GM21529 (cell line): ENCODE results near the gene SKOR1.

Experiments used
- ATAC-seq: cut with Tn5 transposase; IDR thresholded peaks from one replicate; pipeline ENCODE4 v1.9.1; 2021; ENCODE audit not compliant: unreplicated experiment

Gene SKOR1

DNA sequence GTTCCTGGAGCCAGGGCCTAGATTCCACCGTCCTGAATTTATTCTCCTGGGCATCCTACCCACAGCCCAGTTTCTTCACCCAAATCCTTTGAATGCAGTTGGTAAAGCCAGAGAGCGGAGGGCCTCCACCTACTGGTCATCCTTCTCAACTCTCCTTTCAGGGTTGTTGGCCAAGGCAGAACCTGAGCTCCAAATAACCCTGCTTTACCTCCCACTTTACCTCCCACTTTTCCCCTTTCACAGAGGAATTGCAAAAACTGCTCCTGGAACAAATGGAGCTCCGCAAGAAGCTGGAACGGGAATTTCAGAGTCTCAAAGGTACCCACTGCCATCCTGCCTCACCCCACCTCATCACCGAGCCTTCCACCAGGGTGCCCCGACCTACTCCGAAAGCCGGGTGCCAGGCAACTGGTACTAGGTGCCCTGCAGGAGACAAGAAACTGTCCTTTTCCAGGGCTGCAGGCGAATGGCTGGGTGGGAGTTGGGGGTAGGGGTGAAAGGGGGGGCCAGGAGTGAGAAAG is 6.8 kb downstream of the SKOR1 start:
- no peak for ATAC-seq

DNA sequence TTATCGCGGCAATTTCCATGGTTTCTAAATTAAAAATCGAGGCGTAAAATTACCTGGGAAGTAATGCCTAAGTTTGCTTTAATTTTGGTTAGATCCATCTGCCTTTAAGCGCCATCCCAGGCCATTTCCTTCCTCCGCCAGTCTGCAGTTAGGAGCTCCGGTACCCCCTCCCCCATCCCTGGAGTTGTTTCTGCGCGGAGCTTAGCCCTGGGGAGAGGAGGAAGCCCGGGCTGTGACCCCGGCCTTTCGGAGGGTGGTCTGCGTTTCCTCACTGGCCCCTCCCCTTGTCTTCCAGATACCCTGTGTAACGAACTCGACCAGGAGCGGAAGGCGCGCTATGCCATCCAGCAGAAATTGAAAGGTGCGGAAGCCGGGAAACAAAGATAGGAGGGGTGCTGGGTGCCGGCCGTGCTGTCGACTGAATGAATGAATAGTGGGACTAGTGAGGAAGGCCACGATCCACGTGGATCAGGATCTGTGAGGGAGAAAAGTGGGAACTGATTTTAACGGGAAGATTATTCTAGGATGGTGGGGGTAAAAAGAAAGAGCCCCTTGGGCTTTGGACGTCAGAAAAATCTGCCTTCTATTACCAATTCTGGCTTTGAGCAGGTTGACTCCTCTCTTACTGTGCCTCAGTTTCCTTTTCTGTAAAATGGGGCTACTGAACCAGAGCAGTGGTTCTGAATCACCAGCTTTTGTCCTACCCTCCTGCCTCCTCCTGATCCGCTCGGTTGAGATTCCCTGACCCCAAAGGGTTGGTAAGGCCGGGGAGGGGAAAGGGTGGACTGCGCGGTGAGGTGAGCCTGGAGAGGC is 7.8 kb downstream of the SKOR1 start:
- no peak for ATAC-seq

DNA sequence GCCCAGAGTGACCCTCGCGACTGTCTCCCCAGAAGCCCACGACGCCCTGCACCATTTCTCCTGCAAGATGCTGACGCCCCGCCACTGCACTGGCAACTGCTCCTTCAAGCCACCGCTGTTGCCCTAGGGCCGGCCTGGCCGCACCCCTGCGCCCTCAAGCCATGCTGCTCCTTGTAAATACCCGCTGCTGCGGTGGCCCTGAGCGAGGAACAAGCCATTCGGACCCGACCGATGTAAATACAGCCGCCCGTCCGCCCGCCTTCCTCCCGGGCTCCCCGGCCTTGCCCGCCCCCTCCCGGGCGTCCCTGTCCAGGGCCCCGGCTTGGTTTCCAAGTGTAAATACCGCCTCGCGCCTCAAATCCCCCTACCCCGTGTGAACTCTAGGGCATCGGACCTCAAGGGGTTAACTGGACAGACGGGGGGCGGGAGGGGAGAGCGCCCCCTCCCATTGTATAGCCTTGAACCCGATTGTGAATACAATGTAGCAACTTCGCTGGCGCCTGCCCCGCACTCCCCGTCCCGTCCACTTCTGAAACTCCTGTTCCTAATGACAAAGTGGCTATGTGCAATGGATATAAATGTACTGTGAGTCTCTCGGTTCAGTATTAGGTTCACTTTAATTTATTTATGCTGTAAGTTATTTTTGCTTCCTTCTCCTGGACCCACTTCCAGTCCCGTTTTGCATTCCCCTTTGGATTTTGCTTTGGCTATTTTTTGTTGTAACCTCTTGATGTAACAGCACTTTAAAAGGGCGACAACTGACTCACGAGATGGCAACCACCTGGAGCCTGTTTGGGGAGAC is 8.6 kb downstream of the SKOR1 start:
- no peak for ATAC-seq

DNA sequence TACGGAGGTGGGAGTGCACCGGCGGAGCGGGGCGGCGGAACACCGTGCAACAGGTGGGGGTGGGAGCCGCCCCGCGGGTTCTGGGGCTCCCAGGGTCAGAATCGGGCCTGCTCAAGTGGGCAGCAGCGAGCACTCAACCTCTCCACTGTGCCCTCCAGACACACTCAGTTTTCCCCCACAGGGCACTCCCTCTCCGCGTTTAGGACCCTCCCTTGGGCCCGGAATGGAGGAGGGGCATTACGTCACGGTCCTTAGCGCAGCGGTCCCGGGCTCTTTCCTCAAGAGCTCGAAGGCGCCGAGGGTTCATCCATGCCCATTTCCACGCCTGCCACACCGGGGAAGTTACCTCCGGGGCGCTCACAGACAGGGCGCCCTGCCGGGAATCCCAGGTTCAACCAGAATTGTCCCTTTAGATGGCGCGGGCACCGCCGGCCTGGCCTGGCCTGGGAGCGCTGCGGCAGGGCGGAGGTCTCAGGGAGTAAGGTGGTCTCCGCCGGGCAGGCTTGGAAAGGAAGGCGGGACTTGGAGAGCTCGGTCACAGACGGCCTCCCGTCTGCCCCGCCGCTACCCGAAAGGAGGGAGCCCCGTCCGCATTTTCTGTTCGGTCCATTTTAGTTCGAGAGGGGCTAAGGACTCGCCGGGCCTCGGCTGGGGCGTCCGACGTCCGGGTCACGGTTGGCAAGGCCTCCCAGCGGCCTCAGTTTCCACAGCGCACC is 9.4 kb downstream of the SKOR1 start:
- ATAC-seq = no peak

DNA sequence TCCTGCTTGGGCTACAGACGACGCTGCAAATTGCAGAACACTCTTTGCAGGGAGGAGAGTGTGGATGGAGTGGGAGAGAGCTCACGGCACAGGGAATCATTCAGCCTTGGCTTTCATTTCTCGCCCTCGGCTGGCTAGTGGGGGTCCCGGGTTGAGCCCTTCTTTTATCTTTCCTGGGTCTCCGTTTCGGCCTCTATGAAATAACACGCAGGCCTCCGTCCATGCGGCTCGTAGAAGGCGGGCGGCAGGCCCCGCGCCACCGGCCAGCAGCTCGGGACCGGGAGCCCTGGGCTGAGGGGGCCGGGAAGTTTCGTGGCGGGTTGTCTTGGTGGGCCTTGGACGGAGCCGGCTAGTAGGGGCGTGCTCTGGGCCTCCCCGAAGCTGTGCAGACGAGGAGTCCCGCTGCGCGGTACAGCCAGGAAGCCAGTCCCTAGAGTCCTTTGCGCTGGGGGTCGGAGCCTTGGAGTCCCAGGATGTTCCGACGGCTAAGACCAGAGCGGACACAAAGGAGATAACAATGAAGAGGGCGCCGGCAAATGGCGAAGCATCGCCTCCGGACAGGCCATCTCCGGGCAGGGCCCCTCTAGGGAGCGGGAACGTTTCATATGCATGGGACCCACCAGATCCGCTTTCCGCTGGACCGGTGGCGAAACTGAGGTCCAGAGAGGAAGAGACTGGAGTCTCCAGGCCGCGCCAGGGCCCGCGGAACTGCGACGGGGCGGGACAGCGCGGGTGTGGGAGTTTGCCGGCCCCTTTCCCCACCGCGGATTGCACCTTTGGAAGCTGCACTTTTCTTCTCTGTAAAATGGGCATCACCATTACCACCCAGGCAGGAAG is 10.2 kb downstream of the SKOR1 start:
- ATAC-seq = no peak

DNA sequence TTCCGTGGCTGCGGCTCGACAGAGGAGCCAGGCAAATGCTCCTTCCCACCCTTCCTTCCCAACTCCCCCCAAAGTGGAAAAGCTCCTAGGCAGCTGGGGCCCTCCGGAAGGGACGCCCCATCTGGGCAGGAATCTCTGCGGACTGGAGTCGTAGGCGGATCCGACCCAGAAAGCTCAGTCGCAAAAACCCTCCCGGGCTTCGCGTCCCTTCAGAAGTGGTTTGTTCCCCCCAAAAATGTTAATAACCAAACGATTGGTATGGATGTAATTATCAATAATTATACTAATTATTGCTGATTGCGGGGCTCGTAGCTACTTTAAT is 10.8 kb downstream of the SKOR1 start:
- no peak for ATAC-seq

DNA sequence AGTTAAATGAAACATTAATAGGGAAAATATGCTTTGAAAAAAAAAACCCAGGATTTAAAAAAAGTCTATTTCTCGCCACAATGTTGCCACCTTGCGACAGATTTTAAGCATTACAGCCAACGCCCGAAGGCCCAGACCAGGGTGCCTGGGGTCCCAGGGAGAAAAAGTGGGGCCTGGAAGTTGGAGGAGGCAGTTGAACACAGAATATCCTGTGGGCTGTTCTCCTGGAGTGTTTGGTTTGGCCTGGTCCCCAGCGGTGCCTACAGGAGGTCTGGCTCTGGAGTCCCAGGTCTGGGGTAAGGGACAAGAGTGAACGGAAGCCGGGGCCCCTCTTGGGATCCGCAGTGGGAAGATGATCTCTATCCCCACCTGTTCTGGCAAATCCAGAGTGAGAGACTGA is 11.2 kb downstream of the SKOR1 start:
- no peak for ATAC-seq

DNA sequence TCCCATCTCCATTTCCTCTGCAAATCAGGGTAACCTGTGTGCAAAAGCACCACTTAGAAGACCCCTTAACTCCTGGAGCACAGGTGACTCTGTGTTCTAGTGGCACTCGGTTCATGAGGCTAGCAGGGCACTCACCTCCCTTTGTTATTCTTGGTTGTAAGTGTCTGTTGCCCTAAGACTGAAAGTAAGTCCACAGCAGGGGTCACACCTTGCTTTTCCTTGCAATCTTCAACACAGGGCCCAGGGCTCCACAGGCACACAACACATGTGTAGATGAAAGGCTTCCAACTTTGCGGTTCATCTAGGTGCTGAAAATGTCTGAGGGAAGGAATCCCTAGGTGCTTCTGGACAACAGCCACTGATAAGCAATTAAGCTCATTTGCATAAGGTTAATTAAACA is 11.6 kb downstream of the SKOR1 start:
- no peak for ATAC-seq

DNA sequence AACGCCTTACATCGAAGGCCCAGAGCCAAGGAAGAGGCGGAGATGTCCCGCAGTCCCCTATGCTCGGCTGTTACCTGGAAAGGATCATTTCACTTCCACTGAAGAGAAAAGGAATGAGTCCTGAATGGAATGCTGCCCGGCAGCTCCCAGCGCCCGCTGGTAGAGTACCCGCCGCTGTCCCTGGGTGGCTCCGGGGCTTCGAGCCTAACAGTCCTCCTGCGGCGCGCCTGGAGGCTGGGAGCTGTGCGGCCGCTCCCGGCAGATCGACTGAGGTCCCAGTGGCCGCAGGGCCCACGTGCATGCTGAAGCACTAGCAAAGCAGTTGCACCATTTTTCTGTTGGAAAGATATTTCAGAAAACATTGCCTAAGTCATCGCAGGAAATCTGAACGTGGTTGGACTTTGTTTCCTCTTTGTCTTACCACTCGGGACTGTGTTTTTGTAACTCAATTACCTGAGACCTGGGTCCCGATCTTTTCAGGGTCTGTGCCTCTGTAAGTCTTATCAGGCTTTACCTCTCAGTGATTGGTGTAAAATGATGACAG is 13.6 kb downstream of the SKOR1 start:
- no peak for ATAC-seq

DNA sequence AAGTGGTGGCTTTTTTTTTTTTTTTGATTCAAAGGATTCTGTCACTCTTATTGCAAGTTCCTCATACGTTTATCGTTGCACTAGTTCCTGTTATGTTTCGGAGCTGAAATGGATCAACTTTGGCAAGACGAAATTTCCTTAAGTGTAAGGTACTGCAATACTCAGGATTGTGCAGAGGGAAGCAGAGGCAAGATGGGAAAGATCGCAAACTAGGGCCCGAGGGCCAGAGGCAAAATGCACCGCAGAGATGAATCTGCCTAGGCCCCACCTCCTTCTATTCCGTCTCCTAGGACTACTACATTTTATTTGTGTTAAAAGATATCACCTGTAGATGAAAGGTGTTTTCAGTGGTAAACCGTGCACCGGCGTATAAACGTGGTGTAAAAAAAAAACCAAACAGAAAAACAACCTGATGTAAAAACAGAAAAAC is 14.2 kb downstream of the SKOR1 start:
- ATAC-seq = peak; percentile 7

DNA sequence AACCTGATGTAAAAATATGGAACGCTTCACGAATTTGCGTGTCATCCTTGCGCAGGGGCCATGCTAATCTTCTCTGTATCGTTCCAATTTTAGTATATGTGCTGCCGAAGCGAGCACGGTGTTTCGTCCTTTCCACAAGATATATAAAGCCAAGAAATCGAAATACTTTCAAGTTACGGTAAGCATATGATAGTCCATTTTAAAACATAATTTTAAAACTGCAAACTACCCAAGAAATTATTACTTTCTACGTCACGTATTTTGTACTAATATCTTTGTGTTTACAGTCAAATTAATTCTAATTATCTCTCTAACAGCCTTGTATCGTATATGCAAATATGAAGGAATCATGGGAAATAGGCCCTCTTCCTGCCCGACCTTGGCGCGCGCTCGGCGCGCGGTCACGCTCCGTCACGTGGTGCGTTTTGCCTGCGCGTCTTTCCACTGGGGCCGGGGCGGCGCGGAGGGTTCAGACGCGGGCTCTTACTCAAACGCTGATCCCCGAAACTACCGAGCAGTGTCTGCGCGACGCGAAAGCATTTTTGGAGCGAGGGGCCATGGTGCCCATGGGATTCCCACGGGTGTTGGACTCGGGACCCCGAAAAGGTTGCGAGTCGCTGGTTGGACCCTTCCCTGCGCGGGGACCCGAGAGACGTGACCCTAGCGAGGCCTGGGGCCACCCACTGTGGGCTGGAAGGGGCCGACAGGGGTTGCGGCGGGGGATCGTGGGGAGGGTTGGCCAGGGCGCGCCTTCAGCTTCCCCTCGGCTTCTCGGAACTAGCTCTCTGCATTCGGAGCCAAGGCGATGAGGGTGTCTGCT is 14.8 kb downstream of the SKOR1 start, which contains the start of gene RNU6-1:
Gene RNU6-1 (minus strand): TSS at position 117 of the 820 bp plus-strand sequence.
- ATAC-seq = peak; percentile 76

DNA sequence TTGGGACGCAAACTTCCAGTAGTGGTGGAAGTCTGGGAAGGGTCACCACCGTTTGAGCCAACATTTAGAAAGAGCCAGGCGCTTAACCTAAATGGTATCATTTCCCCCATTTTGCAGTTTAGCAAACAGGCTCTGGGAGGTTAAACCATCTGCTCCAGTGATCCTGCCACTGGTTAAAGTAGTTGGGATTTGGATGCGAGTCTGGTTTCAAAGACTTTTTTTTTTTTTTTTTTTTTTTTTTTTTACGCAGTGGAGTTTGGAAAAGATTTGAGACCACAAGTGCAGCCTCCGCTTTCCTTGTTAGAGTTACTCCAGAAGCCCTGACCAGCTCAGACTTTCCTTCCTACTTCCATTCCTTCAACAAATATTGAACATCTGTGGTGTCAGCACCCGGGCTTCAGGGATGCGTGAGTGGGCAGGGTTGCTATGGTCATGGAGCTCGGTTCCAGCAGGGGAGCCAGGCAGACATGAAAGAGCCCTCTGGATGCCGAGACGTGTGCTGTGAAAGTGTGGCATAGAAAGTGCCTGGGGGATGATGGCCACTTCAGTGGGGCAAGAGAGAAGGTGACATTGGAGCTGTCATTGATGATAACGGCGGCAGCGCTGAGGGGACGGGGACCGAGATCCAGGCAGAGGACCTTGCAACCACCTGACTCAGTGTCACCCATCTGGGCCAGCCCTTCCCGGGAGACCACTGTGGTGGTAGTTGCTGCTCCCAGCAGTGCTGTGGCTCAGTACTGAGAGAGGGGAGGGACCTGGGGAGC is 15.6 kb downstream of the SKOR1 start:
- no peak for ATAC-seq

DNA sequence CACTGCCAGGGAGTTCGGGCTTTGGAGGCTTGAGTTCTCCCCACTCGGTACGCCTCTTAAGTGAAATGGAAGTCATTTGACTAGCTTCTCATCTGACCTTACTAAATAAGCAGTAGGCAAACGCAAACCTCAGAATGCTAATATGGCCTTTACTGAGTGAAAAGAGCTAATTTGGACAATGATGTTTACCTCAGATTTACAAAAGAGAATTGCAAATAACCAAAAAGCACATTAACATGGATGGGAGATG is 16.1 kb downstream of the SKOR1 start:
- ATAC-seq = no peak

DNA sequence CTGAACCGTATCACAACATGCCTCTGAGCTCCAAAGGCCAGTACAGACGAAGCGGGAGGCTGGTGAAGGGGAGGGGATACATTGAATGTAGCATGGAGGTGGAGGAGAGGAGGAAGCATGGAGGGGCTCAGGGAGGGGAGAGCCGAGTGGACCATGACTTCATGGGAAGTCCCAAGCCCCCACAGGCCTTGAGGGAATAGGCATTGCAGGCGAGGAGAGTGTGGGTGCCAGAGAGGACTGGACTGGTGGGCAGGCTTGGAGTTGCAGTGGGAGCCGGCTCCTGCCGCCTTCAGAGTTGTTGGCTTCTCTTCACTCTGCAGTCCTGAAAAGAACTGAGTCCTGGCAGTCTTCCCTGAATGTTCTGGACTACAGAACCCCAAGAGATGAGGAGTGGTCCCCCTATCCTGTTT is 17.8 kb downstream of the SKOR1 start:
- no peak for ATAC-seq

DNA sequence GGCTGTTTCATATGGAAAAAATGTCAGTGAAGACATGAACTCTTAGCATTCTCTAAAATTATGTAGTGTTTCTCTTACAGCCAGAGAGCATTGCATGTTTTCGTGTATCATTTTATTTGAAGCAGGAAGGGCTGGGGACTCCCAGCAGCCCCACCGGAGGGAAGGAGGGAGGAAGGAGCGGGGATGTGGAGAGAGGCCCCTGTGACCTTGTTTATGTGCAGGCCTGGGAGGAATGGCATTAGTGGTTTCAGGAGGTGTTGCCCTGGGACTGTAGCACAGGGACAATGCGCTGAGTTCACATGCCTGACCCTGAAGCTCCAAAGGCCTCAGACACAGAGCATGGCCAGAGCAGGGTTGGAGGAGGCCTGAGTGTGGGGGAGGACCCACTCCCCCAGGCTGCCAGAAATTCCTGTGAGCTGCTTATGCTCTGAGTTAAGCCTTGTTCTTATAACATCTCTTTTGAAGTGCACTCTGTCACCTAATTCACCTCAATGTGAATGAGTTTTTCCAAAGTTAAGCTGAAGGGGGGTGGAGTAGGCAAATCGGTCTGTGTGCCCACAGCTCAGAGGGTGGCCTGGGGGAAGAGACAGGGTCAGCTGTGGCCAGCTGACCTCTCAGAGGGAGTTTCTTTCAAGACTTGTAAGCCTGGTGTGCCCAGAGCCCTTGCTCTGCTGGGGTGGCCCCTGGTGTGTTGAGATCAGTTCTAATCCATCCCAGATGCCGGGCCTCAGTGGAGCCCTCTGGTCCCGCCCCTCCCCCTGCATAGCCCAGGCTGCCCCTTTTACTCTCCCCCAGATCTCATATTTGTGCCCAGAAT is 18.5 kb downstream of the SKOR1 start:
- ATAC-seq = no peak

DNA sequence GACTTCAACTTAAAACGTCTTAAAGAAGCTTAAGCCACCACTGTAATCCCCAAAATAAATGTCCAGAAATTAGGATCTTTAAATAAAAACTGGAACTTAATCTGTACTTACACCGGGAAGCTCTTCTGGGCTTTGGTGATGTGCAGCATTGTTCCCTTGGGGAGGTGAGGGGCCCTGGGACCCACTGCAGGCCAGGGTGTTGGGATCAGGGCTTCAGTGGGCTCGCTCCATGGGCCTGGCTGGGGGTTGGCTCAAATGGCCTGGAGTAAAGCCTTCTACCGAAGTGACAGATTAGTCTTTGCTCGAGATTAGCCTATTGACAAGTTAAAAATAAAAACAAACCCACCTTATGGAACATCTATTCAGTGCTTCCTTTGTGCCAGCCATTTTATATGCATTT is 20.7 kb downstream of the SKOR1 start:
- ATAC-seq = no peak

DNA sequence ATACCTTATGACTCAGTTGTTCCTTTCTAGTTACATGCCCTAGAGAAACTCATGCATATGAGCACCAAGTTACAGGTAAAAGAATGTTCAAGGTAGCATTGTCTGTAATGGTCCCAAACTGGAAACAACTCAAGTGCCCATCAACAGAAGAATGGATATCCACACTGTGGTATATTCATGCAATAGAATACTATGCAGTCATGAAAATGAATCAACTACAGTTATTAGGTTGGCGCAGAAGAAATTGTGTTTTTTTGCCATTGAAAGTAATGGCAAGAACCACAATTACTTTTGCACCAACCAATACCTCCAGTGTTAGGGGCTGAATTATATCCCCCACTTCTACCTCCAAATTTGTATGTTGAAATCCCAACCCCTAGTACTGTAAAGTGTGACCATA is 24.2 kb downstream of the SKOR1 start:
- no peak for ATAC-seq

DNA sequence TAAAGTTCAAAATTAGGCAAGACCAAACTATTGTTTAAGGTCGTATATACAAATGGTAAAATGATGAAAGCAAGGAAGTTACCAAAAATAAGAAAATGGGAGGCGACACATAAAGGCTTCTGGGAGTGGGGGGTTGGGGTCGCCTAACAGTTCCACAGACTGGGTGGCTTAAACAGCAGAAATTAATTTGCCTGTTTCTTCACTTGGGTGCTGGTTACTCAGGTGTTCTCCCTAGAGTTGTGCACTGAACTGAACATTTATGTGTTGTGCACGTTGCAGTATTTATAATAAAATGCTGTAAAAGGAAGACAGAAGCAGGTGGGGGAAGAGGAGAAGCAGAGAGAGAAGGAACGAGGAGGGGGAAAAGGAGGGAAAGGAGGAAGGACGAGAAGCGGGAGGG is 25.0 kb downstream of the SKOR1 start:
- ATAC-seq = no peak
